GM19468 (cell line): ENCODE results near the gene CHST10.
"Not testable (repeated sequence)": the region's sequence is repeated elsewhere in the genome, so short reads cannot be mapped to it uniquely, and the experiment has no call there.

Experiments
- ATAC-seq: cut with Tn5 transposase; IDR thresholded peaks from one replicate; pipeline ENCODE4 v1.9.1; 2021; ENCODE audit warnings: mild to moderate bottlenecking, moderate library complexity, moderate number of reproducible peaks; ENCODE audit not compliant: unreplicated experiment; ENCODE audit errors: extremely low read depth

The CHST10 gene

GRCh38 chr2:100416935-100417710 lies at the start of gene CHST10:
TSS of gene CHST10 (minus strand) at chr2:100417668. CDS start at chr2:100406675, 10,993 bp downstream.
- no peak for ATAC-seq

- ATAC-seq = no peak
These were observed 43.5 kb upstream of the CHST10 start for GRCh38 chr2:100460904-100461530.

- ATAC-seq = not testable (repeated sequence)
These were observed 38.9 kb upstream of the CHST10 start for GRCh38 chr2:100456357-100456756.

GRCh38 chr2:100453853-100454252 lies 36.4 kb upstream of the CHST10 start:
- no peak for ATAC-seq

- no peak for ATAC-seq
These were observed 34.3 kb upstream of the CHST10 start for GRCh38 chr2:100451734-100452133.

- ATAC-seq = no peak
These were observed 33.6 kb upstream of the CHST10 start for GRCh38 chr2:100451092-100451491.

GRCh38 chr2:100446696-100447095 lies 29.2 kb upstream of the CHST10 start:
- no peak for ATAC-seq

- no peak for ATAC-seq
These were observed 20.3 kb upstream of the CHST10 start for GRCh38 chr2:100437751-100438150.

- no peak for ATAC-seq
These were observed 12.3 kb upstream of the CHST10 start for GRCh38 chr2:100429726-100430125.

- ATAC-seq = no peak
These were observed 10.3 kb upstream of the CHST10 start for GRCh38 chr2:100427627-100428258.

GRCh38 chr2:100427111-100427510 lies 9.6 kb upstream of the CHST10 start:
- no peak for ATAC-seq

GRCh38 chr2:100426384-100426720 lies 8.9 kb upstream of the CHST10 start:
- ATAC-seq = no peak

- ATAC-seq = no peak
These were observed 8.3 kb upstream of the CHST10 start for GRCh38 chr2:100425573-100426383.

GRCh38 chr2:100425107-100425506 lies 7.6 kb upstream of the CHST10 start:
- ATAC-seq = no peak

- no peak for ATAC-seq
These were observed 6.9 kb upstream of the CHST10 start for GRCh38 chr2:100424277-100424875.

- no peak for ATAC-seq
These were observed 6.2 kb upstream of the CHST10 start for GRCh38 chr2:100423631-100424030.

- no peak for ATAC-seq
These were observed 5.0 kb upstream of the CHST10 start for GRCh38 chr2:100422320-100423055.

GRCh38 chr2:100419915-100420314 lies 2.4 kb upstream of the CHST10 start:
- ATAC-seq = no peak

GRCh38 chr2:100418406-100418962 lies 1.0 kb upstream of the CHST10 start:
- ATAC-seq = no peak
